IPS-18c (cell line): ENCODE measurements around the gene UBQLNL.

ENCODE experiments used
- H3K4me3 ChIP-seq: 2 replicates; pipeline ENCODE4 v1.7.0; 2013; ENCODE audit warnings: low read depth, mild to moderate bottlenecking, low read length, moderate library complexity; ENCODE audit not compliant: insufficient read depth
- H3K9me3 ChIP-seq: one replicate; pipeline ENCODE4 v1.6.1; 2013; ENCODE audit warnings: mild to moderate bottlenecking, low read length, moderate library complexity; ENCODE audit not compliant: control insufficient read depth, insufficient read depth

UBQLNL gene

DNA sequence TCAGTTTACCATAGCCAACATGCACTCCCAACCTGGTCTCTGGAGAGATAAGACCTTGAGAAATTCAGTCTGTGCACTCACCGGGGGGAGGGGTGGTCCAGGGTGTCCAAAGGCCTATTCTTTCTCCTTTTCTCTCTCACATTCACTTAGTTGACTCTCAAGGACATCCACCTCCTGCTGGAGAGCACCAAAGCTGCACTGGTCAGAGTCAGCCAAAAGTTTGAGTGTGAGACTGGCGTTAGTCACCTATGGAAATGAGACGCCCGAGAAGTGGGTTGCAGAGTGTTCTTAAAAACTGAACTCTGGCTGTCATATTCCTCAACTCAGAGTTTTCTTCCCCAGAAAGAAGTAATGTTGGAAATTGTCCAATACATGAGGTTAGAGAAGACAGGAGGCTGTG, 5.0 kb upstream of the UBQLNL start:
- Histone ChIP-seq H3K4me3 (no peak overlapping the region), H3K9me3 (no peaks in the 10 kb centered on the region)

DNA sequence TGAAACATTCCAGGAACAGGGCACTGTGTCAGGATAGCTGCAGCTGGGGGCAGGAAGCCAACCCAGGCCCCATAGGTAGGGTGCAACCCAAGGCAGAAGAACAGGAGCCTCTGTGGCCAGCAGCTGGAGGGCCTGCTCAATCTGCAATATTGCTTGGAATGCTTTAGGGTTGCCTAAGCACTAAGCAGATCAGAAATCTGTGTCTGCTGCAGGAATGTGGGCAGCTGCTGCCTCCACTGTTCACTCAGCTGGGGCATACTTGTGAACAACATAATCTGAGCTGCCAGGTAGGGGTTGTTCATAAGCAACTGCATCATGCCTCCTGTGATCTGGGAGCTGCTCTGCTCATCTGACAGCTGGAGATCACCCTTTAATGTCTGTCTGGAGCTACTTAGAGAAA, 1.7 kb downstream of the UBQLNL start:
- no peaks in the 10 kb centered on the region for H3K9me3 ChIP-seq
- H3K4me3 ChIP-seq, result no peak overlapping the region

DNA sequence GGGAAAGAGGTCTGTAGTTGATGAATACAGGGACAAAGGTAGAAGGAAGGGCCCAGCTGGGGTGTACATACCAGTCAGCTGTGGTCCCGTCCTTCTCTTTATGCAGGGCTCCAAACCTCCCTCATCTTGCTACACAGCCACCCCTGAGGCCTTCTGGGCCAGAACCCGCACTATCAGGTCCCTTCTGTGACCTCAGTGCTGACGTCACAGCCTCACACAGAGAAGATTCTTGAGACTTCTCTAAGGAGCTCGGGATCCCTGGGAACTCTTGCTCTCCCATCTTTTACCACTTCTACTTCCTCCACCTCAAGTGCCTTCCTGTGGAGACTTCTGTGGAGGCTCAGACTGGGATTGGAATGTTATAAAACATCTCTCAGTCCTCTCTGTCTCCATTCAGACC, 6.7 kb downstream of the UBQLNL start, which contains the start of gene UBQLN3:
Gene UBQLN3, minus strand, starts transcription at position 155 of the 400 bp plus-strand sequence. CDS start 399 bp downstream, outside the sequence.
- no peak within 1 kb of the TSS for H3K4me3 ChIP-seq
- no peaks in the 10 kb centered on the region for H3K9me3 ChIP-seq

DNA sequence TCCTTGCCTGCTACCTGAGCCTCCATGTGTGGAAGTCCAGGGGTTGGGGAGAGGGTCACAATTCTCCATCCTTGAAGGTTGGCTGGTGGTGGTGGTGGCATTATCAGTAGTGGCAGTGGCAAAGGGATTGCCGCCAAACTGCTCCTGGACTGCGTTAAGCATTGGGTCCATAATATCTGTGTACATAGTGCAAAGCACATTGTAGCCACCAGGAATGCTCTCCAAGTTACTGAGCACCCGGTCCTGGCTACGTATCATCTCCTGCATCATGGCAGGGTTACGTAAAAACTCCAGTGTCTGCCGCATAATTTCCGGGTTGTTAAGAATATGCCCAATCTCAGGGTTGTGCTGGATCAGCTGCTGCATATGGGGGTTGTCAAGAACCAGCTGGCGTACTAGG, 7.9 kb downstream of the UBQLNL start:
- no peaks in the 10 kb centered on the region for H3K9me3 ChIP-seq
- no peak overlapping the region for H3K4me3 ChIP-seq

DNA sequence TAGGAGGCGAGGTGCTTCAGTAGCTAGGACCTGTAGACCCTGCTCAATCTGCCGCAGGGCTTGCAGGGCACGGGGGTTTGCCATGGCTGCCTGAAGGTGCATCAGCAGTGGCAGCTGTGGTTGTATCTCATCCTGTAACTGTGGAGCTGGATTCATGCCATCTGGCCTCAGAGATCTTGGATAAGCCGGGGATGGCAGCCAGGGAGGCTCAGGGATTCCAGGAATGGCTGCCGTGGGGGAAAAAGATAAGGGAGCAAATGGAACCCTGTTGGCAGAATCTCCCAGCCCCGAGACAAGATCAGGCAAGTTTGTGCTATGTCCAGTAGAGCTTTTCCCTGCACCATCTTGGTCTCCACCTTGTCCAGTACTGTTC, 8.6 kb downstream of the UBQLNL start:
- Histone ChIP-seq H3K9me3 (no peaks in the 10 kb centered on the region), H3K4me3 (no peak overlapping the region)

DNA sequence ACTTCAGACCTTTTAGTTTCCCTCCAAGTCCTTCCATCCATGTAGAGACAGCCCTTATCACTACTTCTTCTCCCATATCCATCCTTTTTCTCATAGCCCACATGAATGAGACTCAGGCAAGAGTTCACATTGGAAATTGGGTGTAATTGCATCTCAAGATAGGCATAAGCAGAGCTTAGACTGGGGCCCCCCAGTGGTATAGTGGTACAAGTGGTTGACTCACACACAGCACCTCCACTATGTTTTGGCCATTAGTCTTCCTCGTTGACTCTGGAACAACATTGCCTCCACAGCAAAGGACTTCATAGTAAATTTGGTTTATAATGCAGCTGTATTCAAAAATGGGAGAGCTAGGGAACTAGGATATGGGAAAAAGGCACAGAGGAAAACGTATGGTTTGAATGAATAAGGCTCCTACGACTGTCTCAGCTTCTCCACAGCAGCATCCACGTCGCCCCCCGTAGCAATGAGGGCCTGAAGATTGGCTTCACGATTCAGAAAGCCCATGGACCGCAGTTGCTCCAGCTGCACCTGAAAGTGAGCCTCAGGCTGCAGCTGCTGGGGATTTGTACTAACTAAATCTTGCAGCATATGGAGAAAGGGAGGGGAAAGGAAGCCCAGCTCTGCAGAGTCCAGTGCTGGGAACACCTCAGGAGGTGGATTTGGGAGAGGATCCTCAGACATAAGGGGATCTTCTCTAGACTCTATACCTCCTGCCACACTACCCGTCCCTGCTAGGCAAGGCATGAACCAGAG, 9.1 kb downstream of the UBQLNL start:
- H3K4me3 ChIP-seq, result no peak overlapping the region
- no peaks in the 10 kb centered on the region for H3K9me3 ChIP-seq

DNA sequence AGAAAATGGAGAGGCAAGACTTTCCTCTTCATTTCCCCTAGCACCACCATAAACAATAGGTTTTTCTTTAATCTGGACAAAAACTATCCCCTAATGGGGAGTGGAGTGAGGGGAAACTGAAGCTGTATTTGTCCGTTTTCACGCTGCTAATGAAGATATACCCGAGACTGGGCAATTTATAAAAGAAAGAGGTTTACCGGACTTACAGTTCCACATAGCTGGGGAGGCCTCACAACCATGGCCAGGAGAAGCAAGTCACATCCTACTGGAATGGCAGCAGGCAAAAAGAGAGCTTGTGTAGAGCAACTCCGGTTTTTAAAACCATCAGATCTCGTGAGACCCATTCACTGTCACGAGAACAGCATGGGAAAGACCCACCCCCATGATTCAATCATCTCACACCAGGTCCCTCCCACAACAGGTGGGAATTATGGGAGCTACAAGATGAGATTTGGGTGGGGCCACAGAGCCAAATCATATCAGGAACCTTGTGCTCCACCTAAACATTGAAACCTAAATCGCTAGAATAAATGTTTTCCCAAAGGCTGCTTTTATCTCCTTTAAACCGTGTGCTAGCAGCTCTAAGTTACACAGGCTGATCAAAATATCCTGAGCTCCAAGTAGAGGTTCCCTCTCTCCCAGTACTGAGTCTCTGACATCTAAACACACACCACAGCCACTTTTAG, 11.0 kb downstream of the UBQLNL start:
- H3K4me3 ChIP-seq, result no peak overlapping the region

DNA sequence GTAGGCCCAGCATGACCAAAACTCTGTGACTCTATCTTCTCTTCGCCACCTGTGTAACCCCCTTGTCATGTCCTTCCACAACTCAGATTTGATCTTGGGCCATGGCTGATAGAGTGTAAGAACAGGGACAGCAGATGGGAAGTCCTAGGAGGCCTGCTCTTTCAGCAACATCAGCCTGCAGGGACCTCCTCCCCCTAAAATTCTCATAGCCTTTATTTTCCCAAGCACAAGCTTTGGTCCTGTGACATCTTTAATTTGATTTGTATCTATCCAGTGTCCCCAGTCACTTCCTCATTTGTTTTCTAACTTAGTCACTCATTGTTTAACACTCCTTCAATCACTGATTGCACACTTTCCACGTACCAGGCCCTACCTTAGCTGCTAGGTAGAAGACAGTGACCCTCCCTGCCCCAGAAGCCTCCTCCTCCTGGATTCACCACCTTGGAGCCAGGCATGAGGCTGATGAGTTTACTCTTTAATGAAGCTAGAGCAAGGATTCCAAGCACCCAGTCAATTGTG, 12.0 kb downstream of the UBQLNL start:
- Histone ChIP-seq H3K4me3 (no peak overlapping the region), H3K9me3 (no peaks in the 10 kb centered on the region)

More for the DNA sequence above, 11.0 kb downstream of the UBQLNL start:
- no peaks in the 10 kb centered on the region for H3K9me3 ChIP-seq

DNA sequence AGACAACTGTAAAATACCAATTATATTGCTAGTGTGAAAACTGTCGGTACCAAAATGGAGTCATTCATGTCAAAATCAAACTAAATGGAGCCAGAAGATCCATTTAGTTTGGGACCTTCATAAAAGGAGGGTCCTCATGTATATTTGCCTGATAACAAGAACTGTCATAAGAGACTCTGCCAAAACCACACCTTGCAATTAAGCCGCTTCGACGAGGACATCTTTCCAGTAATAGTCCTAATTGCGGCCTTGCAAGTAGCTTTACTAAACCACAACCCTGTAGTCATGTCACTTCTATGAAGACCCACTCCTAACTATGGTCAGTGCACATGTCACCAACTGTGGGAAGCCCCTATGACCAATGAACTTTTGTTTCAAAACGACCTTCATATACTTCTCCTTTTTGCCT, 16.1 kb downstream of the UBQLNL start:
- Histone ChIP-seq H3K9me3 (no peaks in the 10 kb centered on the region), H3K4me3 (no peak overlapping the region)

DNA sequence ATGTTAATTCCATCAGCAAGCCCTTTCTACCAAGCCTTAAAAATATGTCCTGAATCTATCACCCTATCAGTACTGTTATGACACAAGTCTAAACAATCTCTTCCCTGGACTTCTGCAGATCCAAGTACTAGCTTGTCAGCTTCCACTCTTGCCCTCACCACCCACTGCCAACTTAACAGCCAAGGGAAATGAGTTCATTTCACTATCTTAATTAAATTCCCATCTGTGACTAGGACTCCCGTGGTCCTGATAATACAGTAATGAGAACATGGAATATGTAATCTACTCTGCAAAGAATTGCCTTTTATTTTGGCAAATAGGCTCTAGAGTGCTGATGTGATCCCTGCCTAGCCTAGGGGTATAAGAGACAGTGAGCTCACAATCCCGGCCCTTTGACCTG, 16.8 kb downstream of the UBQLNL start:
- H3K4me3 ChIP-seq, result no peak overlapping the region

DNA sequence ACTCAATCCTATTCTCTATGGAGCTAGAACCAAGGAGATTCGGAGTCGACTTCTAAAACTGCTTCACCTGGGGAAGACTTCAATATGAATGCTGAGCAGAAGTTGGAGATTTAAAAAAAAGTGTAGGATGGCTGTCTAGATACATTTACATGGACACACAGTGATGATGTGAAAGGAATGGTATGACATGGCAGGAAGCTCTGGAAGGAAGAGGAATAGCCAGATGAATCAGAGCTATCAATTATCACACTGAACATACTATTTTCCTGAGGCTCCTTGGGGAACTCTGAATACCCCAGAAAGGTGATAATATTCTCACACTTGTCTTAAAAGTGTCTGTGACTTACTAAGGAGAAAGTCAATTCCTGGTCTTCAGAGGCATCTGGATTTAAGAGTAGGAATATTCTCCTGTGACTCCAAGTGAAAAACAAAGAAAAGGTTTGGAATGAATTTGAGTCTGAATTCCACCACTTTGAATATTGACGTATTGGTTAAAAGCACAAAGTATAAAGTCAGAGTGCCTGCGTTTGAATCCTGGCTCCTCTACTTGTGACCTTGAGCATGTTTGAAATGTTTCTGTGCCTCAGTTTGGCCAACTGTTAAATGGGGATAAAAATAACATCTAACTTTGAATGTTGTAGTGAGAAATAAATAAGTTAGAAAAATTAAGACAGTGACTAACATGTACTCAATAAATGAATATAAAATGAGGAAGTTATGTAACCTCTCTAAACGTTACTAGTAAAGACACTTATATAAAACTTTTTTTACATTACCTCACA, 26.7 kb downstream of the UBQLNL start:
- H3K9me3 ChIP-seq, result no peaks in the 10 kb centered on the region
- no peak overlapping the region for H3K4me3 ChIP-seq

More for the DNA sequence above, 16.8 kb downstream of the UBQLNL start:
- H3K9me3 ChIP-seq, result no peaks in the 10 kb centered on the region

DNA sequence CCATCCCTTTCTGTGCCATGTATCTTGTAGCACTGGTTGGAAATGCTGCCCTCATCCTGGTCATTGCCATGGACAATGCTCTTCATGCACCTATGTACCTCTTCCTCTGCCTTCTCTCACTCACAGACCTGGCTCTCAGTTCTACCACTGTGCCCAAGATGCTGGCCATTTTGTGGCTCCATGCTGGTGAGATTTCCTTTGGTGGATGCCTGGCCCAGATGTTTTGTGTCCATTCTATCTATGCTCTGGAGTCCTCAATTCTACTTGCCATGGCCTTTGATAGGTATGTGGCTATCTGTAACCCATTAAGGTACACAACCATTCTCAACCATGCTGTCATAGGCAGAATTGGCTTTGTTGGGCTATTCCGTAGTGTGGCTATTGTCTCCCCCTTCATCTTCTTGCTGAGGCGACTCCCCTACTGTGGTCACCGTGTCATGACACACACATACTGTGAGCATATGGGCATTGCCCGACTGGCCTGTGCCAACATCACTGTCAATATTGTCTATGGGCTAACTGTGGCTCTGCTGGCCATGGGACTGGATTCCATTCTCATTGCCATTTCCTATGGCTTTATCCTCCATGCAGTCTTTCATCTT, 27.6 kb downstream of the UBQLNL start:
- Histone ChIP-seq H3K4me3 (no peak overlapping the region), H3K9me3 (no peaks in the 10 kb centered on the region)

DNA sequence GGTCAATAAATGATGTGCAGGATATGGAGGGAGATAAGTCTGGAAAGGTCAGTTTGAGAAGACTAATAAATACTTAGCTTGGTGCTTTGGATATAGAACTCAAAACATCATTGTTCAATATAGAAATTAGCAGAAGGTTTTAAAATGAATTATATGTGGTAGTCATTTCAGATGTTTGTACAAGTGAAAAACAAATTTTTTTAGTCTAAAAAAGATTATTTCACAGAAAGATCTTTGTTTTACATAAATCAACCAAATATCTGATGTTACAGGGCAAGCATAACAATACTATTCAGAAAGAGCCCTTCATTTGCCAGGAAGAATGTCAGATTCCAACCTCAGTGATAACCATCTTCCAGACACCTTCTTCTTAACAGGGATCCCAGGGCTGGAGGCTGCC, 28.1 kb downstream of the UBQLNL start, which contains the start of gene OR52D1:
Gene OR52D1, plus strand, starts transcription at position 301 of the 400 bp plus-strand sequence. Its CDS starts 22 bp downstream, at position 323.
- H3K9me3 ChIP-seq, result no peaks in the 10 kb centered on the region
- H3K4me3 ChIP-seq, result no peak within 1 kb of the TSS

DNA sequence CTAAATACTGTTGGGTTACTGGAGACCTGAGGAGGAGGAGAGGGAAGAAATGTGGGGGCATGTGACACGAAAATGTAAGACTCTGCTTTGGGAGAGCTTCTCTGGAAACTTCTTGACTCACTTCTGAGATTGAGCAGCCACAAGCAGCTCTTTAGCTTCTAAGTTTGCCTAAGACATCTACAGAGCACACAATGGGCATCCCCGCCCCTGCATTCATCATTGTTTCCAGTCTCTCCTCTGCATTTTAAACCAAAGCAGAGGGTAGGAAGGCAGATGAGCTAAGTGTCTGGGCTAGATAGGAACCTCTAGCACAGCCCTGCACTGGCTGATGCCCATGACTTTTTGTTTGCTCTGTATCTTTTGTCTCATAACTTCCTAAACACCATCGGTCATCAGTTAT, 30.1 kb downstream of the UBQLNL start:
- H3K4me3 ChIP-seq, result no peak overlapping the region
- no peaks in the 10 kb centered on the region for H3K9me3 ChIP-seq

DNA sequence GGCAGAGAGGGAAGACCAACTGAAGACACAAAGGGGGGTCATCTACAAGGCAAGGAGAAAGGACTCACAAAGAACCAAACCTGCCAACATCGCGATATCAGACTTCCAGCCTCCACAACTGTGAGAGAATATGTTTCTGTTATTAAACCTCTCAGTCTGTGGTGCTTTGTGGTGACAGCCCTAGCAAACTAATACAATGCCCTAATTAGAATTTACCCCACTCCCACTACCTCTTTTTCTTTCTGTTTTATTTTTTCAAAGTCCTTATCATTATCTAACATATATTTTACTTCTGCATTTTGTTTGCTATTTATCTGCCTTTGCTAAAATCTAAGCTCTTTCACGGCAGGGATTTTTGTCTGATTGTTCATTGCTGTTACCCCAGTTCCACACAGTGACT, 30.5 kb downstream of the UBQLNL start:
- Histone ChIP-seq H3K4me3 (no peak overlapping the region), H3K9me3 (no peaks in the 10 kb centered on the region)

DNA sequence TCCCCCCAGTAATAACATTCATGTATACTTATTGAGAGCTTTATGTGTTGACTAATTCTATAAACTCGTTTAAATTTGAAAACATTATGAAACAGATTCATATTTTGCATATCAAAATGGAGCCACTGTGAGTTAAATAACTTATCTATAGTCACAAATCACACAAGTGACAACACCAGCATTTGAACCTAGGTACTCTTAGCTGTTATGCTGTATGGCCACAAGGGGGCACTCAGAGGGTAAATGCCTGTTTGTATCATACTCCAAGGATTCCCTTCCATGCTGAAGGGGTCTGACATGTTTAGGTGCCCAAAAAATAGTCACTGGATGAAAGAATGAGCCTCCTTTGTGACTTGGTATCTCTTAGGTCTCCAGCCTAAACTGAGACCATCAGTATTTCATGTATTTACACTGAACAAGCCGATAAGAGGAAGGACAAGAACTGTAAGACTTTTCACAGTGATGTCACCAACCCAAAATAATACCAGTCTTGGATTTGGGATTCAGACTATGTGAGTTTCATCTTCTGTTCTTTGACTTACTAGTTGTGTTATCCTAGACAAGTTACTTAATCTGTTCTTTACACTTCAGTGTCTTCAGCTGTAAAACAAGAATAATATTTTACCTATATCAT, 40.2 kb downstream of the UBQLNL start:
- Histone ChIP-seq H3K9me3 (no peaks in the 10 kb centered on the region), H3K4me3 (no peak overlapping the region)

DNA sequence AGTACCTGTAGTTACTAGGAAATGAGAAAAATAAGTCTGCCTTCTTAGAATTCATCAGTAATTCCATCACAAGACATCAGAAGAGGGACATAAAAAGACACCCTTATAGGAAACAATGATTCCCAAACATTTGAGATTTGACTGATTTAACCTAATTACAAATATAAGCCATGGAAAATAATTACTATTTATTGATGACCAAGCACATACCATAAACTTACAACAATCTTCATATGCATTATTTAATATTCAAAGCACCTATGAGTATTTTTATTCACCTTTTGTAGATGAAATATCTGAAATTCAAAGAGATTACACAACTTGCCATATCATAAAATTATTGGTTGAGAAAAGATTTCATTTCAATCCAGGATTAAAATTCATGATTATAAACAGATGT, 42.6 kb downstream of the UBQLNL start:
- H3K4me3 ChIP-seq, result no peak overlapping the region

More for the DNA sequence above, 42.6 kb downstream of the UBQLNL start:
- H3K9me3 ChIP-seq, result no peaks in the 10 kb centered on the region
